ENCODE measurements around the gene UST. TPM values are rescaled to one million over a fixed set of nuclear protein-coding genes. Genes with fewer than 3 reads are reported as not detected.

UST gene
- total and polyA plus RNA-seq, 9 of the 15 experiments (the other 6 are each of a cell fraction or from before 2014, with no cell fraction given): 0.04 to 0.10 TPM; not detected in 7

DNA sequence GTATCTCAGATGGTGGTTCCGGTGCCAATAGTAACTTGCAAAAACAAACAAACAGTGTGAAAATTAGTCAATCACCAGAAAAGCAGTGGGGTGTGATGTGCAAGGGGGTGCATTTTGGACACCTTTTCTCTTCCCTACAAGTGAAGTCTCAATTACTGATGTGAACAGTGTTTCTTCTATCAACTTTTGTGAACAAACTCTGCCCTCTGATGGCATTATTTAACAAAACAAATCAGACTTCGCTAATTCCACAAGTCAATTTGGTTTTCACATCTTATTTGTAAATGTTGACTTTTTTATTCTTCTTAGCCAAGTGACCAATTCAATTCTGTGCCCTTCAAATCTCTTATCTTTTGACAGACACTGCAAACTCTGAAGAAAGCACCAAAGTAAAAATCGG lies 212.2 kb downstream of the UST start:
- H3K4me3 ChIP-seq: no peak overlapping the region
- ATAC-seq: no peak
- in situ Hi-C loops (cut with MboI): loop anchor here (10.0 kb wide), 1 partner anchor 384 kb away; no protein-coding TSS in a partner anchor
- H3K9me1 ChIP-seq (ENCODE audit: control insufficient read depth, insufficient read depth, low read length): no peaks in the 10 kb centered on the region
- no peak for TF ChIP-seq CBFA2T2 (conservative IDR thresholded peaks at IDR 0.05)
- no peaks in the 10 kb centered on the region for H3K4me1 ChIP-seq (replicated peaks in 1 of 2; ENCODE audit: control insufficient read depth in 2 of 2, insufficient read depth in 2 of 2, low read length in 2 of 2)
- intact Hi-C loops (cut with micrococcal nuclease): no loop called here
- H2AFZ ChIP-seq (ENCODE audit: low read depth, low read length): no peak overlapping the region
- H4K20me1 ChIP-seq (replicated peaks; ENCODE audit: control insufficient read depth, insufficient read depth, low read length): no peaks in the 10 kb centered on the region
- H3K9ac ChIP-seq (ENCODE audit: insufficient read depth in 1 of 2, low read depth in 2 of 2, low read length in 2 of 2): no peak overlapping the region
- no peak for FAIRE-seq
- DNase-seq (ENCODE audit: extremely low read depth in 1 of 4, low spot score in 3 of 4): no peak
- H3K9me3 ChIP-seq (replicated peaks; ENCODE audit: control insufficient read depth, insufficient read depth, low read depth, low read length): no peaks in the 10 kb centered on the region
- ChIA-PET POLR2A (interaction anchor here (0.6 kb wide), 1 partner anchor 10 kb away, joined by 3 read pairs; no protein-coding TSS in a partner anchor), CTCF (ENCODE audit: low intra/inter-chr PET ratio) (no interaction called here)
- no peak overlapping the region for H3K27ac ChIP-seq (ENCODE audit: extremely low read depth, low read depth, low read length)
- H3K79me2 ChIP-seq (ENCODE audit: control insufficient read depth, insufficient read depth, low read length): no peaks in the 10 kb centered on the region
- no TSS peak for BruUV-seq (replicated peaks)
- no peaks in the 10 kb centered on the region for H3K36me3 ChIP-seq (ENCODE audit: control insufficient read depth, insufficient read depth, low read length)
- H3K4me2 ChIP-seq (ENCODE audit: insufficient read depth, low read length): no peak overlapping the region
- WGBS (ENCODE audit: insufficient coverage, low coverage, missing lambda C conversion rate): 5% methylated on average over 3 of the region's 3 CpGs
- H3K27me3 ChIP-seq (ENCODE audit: control insufficient read depth in 2 of 2, insufficient read depth in 2 of 2, low read length in 2 of 2): peaks cover 15 to 22% of the 10 kb centered on the region in 2 experiments; a peak in 4 of 5 replicates

DNA sequence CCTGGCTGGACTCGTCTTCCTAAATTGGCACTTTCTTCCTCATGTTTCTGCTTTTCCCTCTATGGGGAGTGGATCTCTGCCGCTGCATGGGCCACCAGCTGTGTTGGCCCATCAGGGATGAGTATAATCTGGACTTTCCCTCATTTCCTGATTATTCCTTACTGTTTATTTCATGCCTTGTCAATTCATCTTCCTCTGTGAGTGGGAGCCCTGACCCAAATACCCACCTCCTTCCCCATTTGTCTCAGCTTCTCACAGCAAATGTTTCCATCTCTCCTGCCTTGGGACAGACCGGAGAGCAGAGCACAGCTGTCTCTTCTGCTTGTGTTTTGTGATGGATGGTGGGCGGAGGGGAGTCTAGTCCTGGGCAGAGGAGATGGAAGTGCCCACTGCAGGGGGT lies 212.7 kb downstream of the UST start:
- intact Hi-C loops (cut with micrococcal nuclease) (no loop called here), in situ Hi-C loops (cut with MboI) (loop anchor here (10.0 kb wide), 1 partner anchor 385 kb away; no protein-coding TSS in a partner anchor)
- H4K20me1 ChIP-seq (replicated peaks; ENCODE audit: control insufficient read depth, insufficient read depth, low read length): no peaks in the 10 kb centered on the region
- no peaks in the 10 kb centered on the region for H3K36me3 ChIP-seq (ENCODE audit: control insufficient read depth, insufficient read depth, low read length)
- DNase-seq (ENCODE audit: extremely low read depth in 1 of 4, low spot score in 3 of 4) (no peak), FAIRE-seq (no peak), ATAC-seq (no peak)
- WGBS (ENCODE audit: insufficient coverage, low coverage, missing lambda C conversion rate): 0% methylated on average over 4 of the region's 4 CpGs
- no peak overlapping the region for H3K27ac ChIP-seq (ENCODE audit: extremely low read depth, low read depth, low read length)
- H2AFZ ChIP-seq (ENCODE audit: low read depth, low read length): no peak overlapping the region
- H3K27me3 ChIP-seq (ENCODE audit: control insufficient read depth in 2 of 2, insufficient read depth in 2 of 2, low read length in 2 of 2): peaks cover 19 to 27% of the 10 kb centered on the region in 2 experiments
- no TSS peak for BruUV-seq (replicated peaks)
- CTCF ChIA-PET (ENCODE audit: low intra/inter-chr PET ratio): no interaction called here
- H3K79me2 ChIP-seq (ENCODE audit: control insufficient read depth, insufficient read depth, low read length): no peaks in the 10 kb centered on the region
- no peak overlapping the region for H3K9ac ChIP-seq (ENCODE audit: insufficient read depth in 1 of 2, low read depth in 2 of 2, low read length in 2 of 2)
- POLR2A ChIA-PET: interaction anchor here (0.6 kb wide), 1 partner anchor 10 kb away, joined by 3 read pairs; no protein-coding TSS in a partner anchor
- no peak for TF ChIP-seq XRCC5 (IDR thresholded peaks at IDR 0.05; ENCODE audit: low read depth, low read length)
- no peak for TF ChIP-seq GTF2F1 (IDR thresholded peaks at IDR 0.05; ENCODE audit: low read depth, low read length)
- TF ChIP-seq KAT7 (CRISPR knock-in tag; IDR thresholded peaks at IDR 0.05; ENCODE audit: borderline replicate concordance): no peak
- TF ChIP-seq NEUROD1 (IDR thresholded peaks at IDR 0.05; ENCODE audit: borderline replicate concordance, low read depth, low read length, partially characterized antibody): no peak
- no peak for TF ChIP-seq ZFP36 (IDR thresholded peaks at IDR 0.05; ENCODE audit: low read depth, low read length, partially characterized antibody)
- TF ChIP-seq NCOR1 (IDR thresholded peaks at IDR 0.05): no peak
- TF ChIP-seq RBM34 (IDR thresholded peaks at IDR 0.05; ENCODE audit: borderline replicate concordance, insufficient read depth, low read length): no peak
- no peak for TF ChIP-seq BCOR (IDR thresholded peaks at IDR 0.05)
- TF ChIP-seq U2AF1 (optimal IDR thresholded peaks at IDR 0.05; ENCODE audit: low read depth, low read length): no peak
- TF ChIP-seq BRD4 (IDR thresholded peaks at IDR 0.05): no peak
- TF ChIP-seq, protein P1, sequence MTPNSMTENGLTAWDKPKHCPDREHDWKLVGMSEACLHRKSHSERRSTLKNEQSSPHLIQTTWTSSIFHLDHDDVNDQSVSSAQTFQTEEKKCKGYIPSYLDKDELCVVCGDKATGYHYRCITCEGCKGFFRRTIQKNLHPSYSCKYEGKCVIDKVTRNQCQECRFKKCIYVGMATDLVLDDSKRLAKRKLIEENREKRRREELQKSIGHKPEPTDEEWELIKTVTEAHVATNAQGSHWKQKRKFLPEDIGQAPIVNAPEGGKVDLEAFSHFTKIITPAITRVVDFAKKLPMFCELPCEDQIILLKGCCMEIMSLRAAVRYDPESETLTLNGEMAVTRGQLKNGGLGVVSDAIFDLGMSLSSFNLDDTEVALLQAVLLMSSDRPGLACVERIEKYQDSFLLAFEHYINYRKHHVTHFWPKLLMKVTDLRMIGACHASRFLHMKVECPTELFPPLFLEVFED (CRISPR knock-in tag; conservative IDR thresholded peaks at IDR 0.05): no peak
- TF ChIP-seq EHMT2 (IDR thresholded peaks at IDR 0.05): no peak
- TF ChIP-seq, protein P2, sequence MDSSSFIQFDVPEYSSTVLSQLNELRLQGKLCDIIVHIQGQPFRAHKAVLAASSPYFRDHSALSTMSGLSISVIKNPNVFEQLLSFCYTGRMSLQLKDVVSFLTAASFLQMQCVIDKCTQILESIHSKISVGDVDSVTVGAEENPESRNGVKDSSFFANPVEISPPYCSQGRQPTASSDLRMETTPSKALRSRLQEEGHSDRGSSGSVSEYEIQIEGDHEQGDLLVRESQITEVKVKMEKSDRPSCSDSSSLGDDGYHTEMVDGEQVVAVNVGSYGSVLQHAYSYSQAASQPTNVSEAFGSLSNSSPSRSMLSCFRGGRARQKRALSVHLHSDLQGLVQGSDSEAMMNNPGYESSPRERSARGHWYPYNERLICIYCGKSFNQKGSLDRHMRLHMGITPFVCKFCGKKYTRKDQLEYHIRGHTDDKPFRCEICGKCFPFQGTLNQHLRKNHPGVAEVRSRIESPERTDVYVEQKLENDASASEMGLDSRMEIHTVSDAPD (CRISPR knock-in tag; IDR thresholded peaks at IDR 0.05): no peak
- no peak overlapping the region for H3K4me2 ChIP-seq (ENCODE audit: insufficient read depth, low read length)
- no peak overlapping the region for H3K4me3 ChIP-seq
- no peaks in the 10 kb centered on the region for H3K9me1 ChIP-seq (ENCODE audit: control insufficient read depth, insufficient read depth, low read length)
- H3K9me3 ChIP-seq (replicated peaks; ENCODE audit: control insufficient read depth, insufficient read depth, low read depth, low read length): no peaks in the 10 kb centered on the region
- H3K4me1 ChIP-seq (replicated peaks in 1 of 2; ENCODE audit: control insufficient read depth in 2 of 2, insufficient read depth in 2 of 2, low read length in 2 of 2): no peaks in the 10 kb centered on the region
